GM19455 (cell line): ENCODE results near the gene KRTAP9-9.
"Not testable (repeated sequence)": the region's sequence is repeated elsewhere in the genome, so short reads cannot be mapped to it uniquely, and the experiment has no call there.

ENCODE experiments used
- ATAC-seq: cut with Tn5 transposase; IDR thresholded peaks from one replicate; pipeline ENCODE4 v1.9.1; 2021; ENCODE audit not compliant: unreplicated experiment

The KRTAP9-9 gene

GRCh38 chr17:41255381-41256290 is at the start of gene KRTAP9-9:
Gene KRTAP9-9 (plus strand): TSS chr17:41255384.
- ATAC-seq, result not testable (repeated sequence)

GRCh38 chr17:41211845-41212466 is 43.2 kb upstream of the KRTAP9-9 start:
- no peak for ATAC-seq

- ATAC-seq, result no peak
Measured at GRCh38 chr17:41212524-41213169, 42.5 kb upstream of the KRTAP9-9 start.

GRCh38 chr17:41215681-41216080 is 39.5 kb upstream of the KRTAP9-9 start:
- no peak for ATAC-seq

- no peak for ATAC-seq
Measured at GRCh38 chr17:41223821-41224220, 31.4 kb upstream of the KRTAP9-9 start.

DNA sequence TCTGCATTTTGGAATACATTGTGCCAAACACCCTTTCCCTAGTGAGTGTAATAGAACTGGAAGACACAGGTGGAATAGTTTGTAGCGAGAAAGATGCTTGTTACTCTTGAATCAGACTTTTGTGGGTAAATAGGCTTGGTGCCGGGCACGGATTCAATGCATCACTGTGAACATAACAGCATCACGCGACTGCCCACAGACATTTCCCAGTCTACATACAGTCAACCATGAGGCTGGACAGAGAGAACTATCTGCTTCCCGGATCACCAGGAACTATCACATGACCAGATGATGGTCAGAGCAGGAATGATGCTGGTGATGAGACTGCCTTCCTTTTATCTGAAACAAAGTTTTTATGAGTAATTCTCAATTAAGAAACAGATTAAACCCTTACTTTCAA is 29.1 kb upstream of the KRTAP9-9 start:
- ATAC-seq, result no peak

- not testable (repeated sequence) for ATAC-seq
Measured at GRCh38 chr17:41226598-41227095, 28.5 kb upstream of the KRTAP9-9 start, which contains the start of gene KRTAP9-2. Gene KRTAP9-2 (plus strand): TSS chr17:41226648. CDS start chr17:41226655, 7 bp downstream.

DNA sequence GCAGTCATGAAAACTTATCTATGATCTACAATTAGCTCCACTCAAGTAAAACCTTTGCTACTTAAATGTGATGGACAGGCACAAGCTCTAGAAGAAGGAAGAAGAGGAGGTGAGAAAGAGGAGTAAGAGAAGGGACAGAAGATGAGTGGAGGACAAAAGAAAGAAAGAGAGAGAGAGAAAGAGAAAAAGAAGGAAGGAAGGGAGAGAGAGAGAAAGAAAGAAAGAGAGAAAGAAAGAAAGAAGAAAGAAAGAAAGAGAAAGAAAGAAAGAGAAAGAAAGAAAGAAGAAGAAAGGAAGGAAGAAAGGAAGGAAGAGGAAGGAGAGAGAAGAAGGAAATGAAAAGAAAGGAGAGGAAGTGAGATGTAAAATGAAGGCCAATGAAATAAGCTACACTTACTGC is 25.1 kb upstream of the KRTAP9-9 start:
- ATAC-seq, result no peak

- no peak for ATAC-seq
Measured at GRCh38 chr17:41231731-41232130, 23.5 kb upstream of the KRTAP9-9 start.

- not testable (repeated sequence) for ATAC-seq
Measured at GRCh38 chr17:41232399-41233105, 22.6 kb upstream of the KRTAP9-9 start, which contains the start of gene KRTAP9-3. Gene KRTAP9-3 (plus strand): TSS chr17:41232449. CDS start chr17:41232502, 53 bp downstream.

DNA sequence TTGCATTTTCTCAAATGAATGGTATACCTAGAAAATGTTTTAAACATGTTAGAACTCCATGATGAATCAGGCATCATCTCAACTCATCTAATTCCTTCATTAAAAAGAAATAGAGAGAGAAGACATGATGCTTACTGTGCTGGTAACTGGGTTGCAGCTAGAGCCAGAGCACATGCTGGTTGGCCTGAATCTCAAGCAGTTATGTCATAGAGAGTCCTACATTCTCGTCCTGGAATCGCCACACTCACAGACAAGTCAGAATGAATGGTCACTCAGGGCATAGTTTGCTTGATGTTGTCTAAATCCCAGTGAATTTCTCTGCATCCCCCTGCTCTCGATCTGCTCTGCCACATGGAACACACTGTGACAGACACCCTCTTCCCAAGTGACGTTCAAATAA is 18.1 kb upstream of the KRTAP9-9 start:
- not testable (repeated sequence) for ATAC-seq

DNA sequence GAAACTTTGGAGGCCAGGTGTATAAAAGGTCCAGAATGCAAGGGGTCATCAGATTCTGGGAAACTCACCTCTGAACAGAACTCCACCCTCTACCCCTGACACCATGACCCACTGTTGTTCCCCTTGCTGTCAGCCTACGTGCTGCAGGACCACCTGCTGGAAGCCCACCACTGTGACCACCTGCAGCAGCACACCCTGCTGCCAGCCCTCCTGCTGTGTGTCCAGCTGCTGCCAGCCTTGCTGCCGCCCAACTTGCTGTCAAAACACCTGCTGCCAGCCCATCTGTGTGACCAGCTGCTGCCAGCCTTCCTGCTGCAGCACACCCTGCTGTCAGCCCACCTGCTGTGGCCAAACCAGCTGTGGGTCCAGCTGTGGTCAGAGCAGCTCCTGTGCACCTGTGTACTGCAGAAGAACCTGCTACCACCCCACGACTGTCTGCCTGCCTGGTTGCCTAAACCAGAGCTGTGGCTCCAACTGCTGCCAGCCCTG is 17.2 kb upstream of the KRTAP9-9 start, which contains the start of gene KRTAP9-8:
Gene KRTAP9-8, plus strand, starts transcription at position 51 of the 489 bp plus-strand sequence. Its CDS starts 53 bp downstream, at position 104.
- ATAC-seq, result not testable (repeated sequence)

DNA sequence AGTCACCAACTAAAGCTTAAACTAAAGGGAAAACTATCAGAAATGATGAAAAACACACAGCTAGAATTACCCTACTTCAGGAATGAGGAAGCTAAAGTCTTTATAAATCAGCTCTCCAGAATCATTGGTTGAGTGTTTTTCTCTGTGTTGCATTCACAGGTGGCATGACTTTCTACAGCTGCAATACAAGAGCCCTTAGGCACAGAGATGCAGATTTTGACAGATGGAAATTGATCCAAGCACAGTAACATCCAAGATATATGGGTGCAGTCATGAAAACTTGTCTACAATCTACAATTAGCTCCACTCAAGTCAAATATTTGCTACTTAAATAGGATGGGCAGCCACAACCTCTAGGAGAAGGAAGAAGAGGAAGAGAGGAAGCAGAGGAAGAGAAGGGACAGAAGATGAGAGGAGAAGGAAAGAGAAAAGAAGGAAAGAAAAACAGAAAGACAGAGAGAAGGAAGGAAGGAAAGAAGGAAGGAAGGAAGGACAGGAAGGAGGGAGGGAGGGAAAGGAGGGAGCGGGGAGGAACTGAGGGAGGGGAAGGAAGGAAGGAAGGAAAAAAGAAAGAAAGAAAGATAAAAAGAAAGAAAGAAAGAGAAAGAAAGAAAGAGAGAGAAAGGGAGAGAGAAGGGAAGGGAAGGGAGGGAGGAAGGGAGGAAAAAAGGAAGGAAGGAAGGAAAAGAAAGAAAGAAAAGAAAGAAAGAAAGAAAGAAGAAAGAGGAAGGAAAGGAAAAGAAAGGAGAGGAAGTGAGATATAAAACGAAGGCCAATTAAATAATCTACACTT is 8.0 kb upstream of the KRTAP9-9 start:
- ATAC-seq, result not testable (repeated sequence)

GRCh38 chr17:41249637-41250240 is 5.4 kb upstream of the KRTAP9-9 start, which contains the start of gene KRTAP9-4:
Gene KRTAP9-4 (plus strand): TSS chr17:41249687. CDS start chr17:41249721, 34 bp downstream.
- not testable (repeated sequence) for ATAC-seq

- no peak for ATAC-seq
Measured at GRCh38 chr17:41251261-41251660, 3.9 kb upstream of the KRTAP9-9 start.

- no peak for ATAC-seq
Measured at GRCh38 chr17:41254861-41255260, 323 bp upstream of the KRTAP9-9 start.

GRCh38 chr17:41256291-41256685 is 1.1 kb downstream of the KRTAP9-9 start:
- no peak for ATAC-seq

GRCh38 chr17:41258406-41258805 is 3.2 kb downstream of the KRTAP9-9 start:
- no peak for ATAC-seq

DNA sequence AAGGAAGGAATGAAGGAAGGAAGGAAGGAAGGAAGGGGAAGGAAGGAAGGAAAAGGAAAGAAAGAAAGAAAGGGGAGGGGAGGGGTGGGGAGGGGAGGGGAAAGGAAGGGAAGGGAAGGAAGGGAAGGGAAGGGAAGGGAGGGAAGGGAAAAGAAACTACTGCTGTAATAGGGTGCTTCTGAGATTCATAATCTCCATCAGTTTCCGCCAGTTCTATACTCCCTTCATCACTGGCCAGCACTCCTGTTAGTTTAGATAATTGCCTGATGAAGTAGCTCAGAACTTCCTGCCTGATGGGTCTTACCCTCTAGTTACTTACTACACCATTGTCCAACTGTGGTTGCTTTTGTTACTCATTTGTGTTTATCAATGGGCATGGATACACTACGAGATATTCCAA is 8.0 kb downstream of the KRTAP9-9 start:
- no peak for ATAC-seq
